GM20000 (cell line): ENCODE measurements around the gene KRT36.

ENCODE experiments used
- DNase-seq: peaks from one replicate; pipeline ENCODE4 v3.0.0; 2012; ENCODE audit warnings: low spot score
- CTCF ChIP-seq: IDR thresholded peaks from 2 replicates; pipeline ENCODE4 v1.5.1; 2012; ENCODE audit warnings: mild to moderate bottlenecking, control low read depth; ENCODE audit errors: extremely low read depth, missing control alignments

Gene KRT36

GRCh38 chr17:41478237-41478636 lies 11.5 kb downstream of the KRT36 start:
- TF ChIP-seq CTCF = no peak

DNA sequence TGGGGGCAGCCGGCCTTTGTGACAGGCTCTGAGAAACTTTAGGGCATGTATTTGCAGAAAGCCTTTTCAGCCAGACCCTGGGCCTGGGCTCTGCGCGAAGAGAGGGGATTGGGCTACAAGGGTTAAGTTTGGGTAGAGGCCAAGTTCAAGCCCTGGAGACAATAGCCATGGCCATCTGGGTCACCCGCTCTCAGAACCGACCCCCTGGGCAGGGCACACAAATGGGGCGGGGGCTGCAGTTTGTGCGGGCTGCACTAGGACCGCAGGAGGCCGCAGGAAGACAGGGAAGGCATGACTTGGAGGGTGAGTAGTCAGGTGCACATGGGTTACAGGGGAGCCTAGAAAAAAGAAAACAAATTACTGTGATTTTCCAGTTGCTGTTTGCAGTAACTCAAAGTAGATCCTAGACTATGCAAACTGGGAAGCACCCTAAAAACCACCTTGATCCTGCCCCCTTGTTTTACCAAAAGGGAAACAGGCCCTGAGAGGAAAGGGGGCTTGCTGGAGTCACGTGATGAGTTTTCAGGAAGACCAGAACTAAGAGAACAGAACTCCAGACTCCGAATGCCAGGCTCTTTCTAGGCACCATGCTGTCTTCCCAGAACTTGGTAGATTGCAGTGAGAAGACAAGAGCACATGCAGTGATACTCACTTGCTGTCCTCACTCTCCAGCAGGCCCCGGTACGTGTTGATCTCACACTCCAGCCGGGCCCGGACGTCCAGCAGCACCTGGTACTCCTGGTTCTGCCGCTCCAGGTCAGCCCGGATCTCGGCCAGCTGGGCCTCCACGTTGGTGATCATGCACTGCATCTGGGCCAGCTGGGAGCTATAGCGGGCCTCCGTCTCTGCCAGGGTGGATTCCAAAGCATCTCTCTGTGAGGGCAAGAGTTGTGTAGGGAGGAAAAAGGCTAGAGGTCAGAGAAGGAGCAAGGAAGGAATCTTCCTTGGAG lies 12.6 kb downstream of the KRT36 start:
- DNase-seq = no peak
- no peak for TF ChIP-seq CTCF

More at GRCh38 chr17:41478237-41478636, 11.5 kb downstream of the KRT36 start:
- DNase-seq = no peak

DNA sequence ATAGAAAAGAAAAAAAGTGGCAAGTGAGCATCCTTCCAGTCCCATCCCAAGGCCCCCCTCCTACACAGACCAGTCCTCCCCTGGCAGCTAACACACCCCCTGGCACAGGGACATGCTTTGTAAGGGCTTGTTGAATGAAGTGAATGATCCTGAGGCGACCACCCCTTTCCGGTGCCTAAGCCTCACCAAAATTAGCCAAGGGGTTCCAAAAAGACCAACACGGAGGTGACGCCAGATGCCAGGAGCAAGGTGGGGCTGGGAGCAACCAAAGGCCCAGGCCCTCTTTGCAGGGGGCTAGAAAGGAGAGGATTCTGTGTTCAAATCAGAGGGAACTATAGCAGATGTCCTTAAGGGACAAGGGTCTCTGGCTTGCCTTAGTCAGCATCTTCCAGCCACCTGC lies 14.3 kb downstream of the KRT36 start:
- no peak for DNase-seq
- no peak for TF ChIP-seq CTCF

DNA sequence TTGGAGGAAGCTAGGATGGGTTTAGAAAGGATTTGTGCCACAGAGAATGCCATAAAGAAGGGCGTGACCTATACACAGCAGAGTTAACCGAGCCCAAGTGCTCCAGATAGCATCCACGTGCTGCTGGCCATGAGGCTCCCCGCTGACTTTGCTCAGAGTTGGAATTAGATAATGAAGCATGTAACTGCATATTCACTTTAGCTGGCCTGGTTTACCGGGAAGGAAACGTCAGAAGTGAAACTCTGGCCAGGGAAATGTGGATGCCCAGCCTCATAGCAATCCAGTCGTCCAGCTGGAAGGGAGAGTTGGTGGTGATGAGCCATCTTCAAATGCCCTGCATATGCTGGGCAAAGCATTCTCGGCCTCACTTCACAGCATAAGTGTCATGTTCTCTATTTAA lies 14.8 kb downstream of the KRT36 start:
- TF ChIP-seq CTCF = no peak
- no peak for DNase-seq

DNA sequence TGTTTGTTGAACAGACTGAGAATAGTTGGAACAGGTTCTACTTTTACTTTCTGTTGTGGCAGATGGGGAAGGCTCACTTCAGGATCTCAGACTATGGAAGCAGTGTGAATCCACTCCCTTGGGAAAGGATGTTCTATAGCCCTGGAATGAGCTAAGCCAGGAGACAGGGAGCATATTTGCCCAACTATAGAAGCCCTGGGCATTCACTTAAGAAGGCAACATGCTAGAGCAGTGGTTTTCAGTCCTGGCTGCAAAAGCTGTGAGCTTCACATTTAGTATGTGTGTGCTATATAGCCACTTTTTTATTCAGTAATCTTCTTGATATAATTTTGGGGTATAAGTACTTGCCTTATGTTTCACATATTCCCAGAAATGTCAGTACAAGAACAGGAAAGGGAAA lies 21.4 kb downstream of the KRT36 start:
- no peak for DNase-seq
- no peak for TF ChIP-seq CTCF

DNA sequence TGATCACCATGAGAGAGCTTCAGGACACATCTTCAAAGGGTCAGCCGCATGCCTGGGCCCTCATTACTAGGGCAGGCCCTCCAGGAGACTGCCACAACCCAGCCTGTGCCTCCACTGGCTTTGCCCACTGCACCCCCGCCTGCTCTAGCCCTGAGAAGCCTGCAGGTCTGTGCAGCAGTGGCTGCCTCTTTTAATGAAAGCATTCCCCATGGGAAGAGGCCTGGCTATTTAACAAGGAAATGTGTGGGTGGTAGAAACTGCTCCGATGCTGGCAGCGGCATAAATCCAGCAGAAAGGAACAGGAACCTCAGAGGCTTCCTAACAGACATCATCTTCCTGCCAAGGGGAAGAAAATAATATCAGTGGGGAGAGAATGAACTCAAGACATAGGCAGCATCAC lies 22.1 kb downstream of the KRT36 start:
- TF ChIP-seq CTCF = no peak
- DNase-seq = no peak

- DNase-seq = no peak
- TF ChIP-seq CTCF = no peak
These were observed 22.7 kb downstream of the KRT36 start, which contains the start of gene KRT32 for GRCh38 chr17:41466988-41467387. Gene KRT32, minus strand, starts transcription at chr17:41467386. Its CDS starts 61 bp downstream, at chr17:41467325.
